ENCODE results near the gene GSTO1.
A peak's percentile ranks its signal among the peaks of the same experiment; 100 is the strongest.

The GSTO1 gene

GRCh38 chr10:104255311-104255981, 754 bp downstream of the GSTO1 start:
- peaks cover 30 to 40% of the 10 kb centered on the region in 2 experiments for H3K36me3 ChIP-seq (ENCODE audit: control insufficient read depth in 2 of 2, insufficient read depth in 1 of 2, low read length in 2 of 2)
- ChIA-PET CTCF (interaction anchor here (0.7 to 1.7 kb wide), 5 partner anchors 10 to 663 kb away, joined by 4 to 8 read pairs (median 4); no protein-coding TSS in a partner anchor), POLR2A (interaction anchor here (0.6 to 4.4 kb wide), 7 partner anchors 8 to 162 kb away, joined by 3 to 44 read pairs (median 9); partner anchors contain the start of genes CFAP43, CFAP58, GSTO2 and SFR1)
- H3K4me1 ChIP-seq (ENCODE audit: control insufficient read depth, insufficient read depth, low read length), result peaks cover 24% of the 10 kb centered on the region
- H3K4me3 ChIP-seq (ENCODE audit: low read depth, low read length), result peak overlapping the region; percentile 55
- H3K27ac ChIP-seq (ENCODE audit: extremely low read depth, low read depth, low read length), result peak overlapping the region; percentile 88
- no peaks in the 10 kb centered on the region for H3K9me3 ChIP-seq (ENCODE audit: control insufficient read depth, insufficient read depth, low read depth, low read length)
- TF ChIP-seq AEBP2 (tag by site-specific recombination; IDR thresholded peaks at IDR 0.05; ENCODE audit: borderline replicate concordance) (no peak), ZNF701 (tag by site-specific recombination; IDR thresholded peaks at IDR 0.05) (no peak), SP2 (tag by site-specific recombination; IDR thresholded peaks at IDR 0.05) (no peak), ZNF202 (tag by site-specific recombination; IDR thresholded peaks at IDR 0.05; ENCODE audit: borderline replicate concordance) (no peak), ZBTB21 (tag by site-specific recombination; IDR thresholded peaks at IDR 0.05) (no peak), ZXDB (tag by site-specific recombination; IDR thresholded peaks at IDR 0.05) (no peak), ZNF629 (tag by site-specific recombination; IDR thresholded peaks at IDR 0.05) (no peak), ZNF366 (tag by site-specific recombination; conservative IDR thresholded peaks at IDR 0.05) (0 out of 2 replicates have a peak, but pooled peaks have one; percentile 31), ZNF596 (tag by site-specific recombination; IDR thresholded peaks at IDR 0.05) (no peak), ZNF214 (tag by site-specific recombination; IDR thresholded peaks at IDR 0.05; ENCODE audit: borderline replicate concordance) (no peak), HOXD13 (CRISPR knock-in tag; IDR thresholded peaks at IDR 0.05; ENCODE audit: borderline replicate concordance) (no peak), PRDM1 (tag by site-specific recombination; IDR thresholded peaks at IDR 0.05) (0 out of 2 replicates have a peak, but pooled peaks have one; percentile 16), ZNF26 (tag by site-specific recombination; IDR thresholded peaks at IDR 0.05) (no peak), ZNF23 (tag by site-specific recombination; IDR thresholded peaks at IDR 0.05; ENCODE audit: borderline replicate concordance) (no peak)
- TF ChIP-seq, protein P1, sequence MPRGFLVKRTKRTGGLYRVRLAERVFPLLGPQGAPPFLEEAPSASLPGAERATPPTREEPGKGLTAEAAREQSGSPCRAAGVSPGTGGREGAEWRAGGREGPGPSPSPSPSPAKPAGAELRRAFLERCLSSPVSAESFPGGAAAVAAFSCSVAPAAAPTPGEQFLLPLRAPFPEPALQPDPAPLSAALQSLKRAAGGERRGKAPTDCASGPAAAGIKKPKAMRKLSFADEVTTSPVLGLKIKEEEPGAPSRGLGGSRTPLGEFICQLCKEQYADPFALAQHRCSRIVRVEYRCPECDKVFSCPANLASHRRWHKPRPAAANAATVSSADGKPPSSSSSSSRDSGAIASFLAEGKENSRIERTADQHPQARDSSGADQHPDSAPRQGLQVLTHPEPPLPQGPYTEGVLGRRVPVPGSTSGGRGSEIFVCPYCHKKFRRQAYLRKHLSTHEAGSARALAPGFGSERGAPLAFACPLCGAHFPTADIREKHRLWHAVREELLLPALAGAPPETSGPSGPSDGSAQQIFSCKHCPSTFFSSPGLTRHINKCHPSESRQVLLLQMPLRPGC (tag by site-specific recombination; IDR thresholded peaks at IDR 0.05), result no peak
- TF ChIP-seq, protein P2, sequence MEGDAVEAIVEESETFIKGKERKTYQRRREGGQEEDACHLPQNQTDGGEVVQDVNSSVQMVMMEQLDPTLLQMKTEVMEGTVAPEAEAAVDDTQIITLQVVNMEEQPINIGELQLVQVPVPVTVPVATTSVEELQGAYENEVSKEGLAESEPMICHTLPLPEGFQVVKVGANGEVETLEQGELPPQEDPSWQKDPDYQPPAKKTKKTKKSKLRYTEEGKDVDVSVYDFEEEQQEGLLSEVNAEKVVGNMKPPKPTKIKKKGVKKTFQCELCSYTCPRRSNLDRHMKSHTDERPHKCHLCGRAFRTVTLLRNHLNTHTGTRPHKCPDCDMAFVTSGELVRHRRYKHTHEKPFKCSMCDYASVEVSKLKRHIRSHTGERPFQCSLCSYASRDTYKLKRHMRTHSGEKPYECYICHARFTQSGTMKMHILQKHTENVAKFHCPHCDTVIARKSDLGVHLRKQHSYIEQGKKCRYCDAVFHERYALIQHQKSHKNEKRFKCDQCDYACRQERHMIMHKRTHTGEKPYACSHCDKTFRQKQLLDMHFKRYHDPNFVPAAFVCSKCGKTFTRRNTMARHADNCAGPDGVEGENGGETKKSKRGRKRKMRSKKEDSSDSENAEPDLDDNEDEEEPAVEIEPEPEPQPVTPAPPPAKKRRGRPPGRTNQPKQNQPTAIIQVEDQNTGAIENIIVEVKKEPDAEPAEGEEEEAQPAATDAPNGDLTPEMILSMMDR (tag by site-specific recombination; IDR thresholded peaks at IDR 0.05), result no peak
- TF ChIP-seq, protein P3, sequence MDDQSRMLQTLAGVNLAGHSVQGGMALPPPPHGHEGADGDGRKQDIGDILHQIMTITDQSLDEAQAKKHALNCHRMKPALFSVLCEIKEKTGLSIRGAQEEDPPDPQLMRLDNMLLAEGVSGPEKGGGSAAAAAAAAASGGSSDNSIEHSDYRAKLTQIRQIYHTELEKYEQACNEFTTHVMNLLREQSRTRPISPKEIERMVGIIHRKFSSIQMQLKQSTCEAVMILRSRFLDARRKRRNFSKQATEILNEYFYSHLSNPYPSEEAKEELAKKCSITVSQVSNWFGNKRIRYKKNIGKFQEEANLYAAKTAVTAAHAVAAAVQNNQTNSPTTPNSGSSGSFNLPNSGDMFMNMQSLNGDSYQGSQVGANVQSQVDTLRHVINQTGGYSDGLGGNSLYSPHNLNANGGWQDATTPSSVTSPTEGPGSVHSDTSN (CRISPR knock-in tag; IDR thresholded peaks at IDR 0.05), result no peak
- TF ChIP-seq, protein P4, sequence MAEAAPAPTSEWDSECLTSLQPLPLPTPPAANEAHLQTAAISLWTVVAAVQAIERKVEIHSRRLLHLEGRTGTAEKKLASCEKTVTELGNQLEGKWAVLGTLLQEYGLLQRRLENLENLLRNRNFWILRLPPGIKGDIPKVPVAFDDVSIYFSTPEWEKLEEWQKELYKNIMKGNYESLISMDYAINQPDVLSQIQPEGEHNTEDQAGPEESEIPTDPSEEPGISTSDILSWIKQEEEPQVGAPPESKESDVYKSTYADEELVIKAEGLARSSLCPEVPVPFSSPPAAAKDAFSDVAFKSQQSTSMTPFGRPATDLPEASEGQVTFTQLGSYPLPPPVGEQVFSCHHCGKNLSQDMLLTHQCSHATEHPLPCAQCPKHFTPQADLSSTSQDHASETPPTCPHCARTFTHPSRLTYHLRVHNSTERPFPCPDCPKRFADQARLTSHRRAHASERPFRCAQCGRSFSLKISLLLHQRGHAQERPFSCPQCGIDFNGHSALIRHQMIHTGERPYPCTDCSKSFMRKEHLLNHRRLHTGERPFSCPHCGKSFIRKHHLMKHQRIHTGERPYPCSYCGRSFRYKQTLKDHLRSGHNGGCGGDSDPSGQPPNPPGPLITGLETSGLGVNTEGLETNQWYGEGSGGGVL (tag by site-specific recombination; IDR thresholded peaks at IDR 0.05), result no peak
- TF ChIP-seq, protein P5, sequence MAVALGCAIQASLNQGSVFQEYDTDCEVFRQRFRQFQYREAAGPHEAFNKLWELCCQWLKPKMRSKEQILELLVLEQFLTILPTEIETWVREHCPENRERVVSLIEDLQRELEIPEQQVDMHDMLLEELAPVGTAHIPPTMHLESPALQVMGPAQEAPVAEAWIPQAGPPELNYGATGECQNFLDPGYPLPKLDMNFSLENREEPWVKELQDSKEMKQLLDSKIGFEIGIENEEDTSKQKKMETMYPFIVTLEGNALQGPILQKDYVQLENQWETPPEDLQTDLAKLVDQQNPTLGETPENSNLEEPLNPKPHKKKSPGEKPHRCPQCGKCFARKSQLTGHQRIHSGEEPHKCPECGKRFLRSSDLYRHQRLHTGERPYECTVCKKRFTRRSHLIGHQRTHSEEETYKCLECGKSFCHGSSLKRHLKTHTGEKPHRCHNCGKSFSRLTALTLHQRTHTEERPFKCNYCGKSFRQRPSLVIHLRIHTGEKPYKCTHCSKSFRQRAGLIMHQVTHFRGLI (tag by site-specific recombination; IDR thresholded peaks at IDR 0.05), result no peak
- TF ChIP-seq, protein P6, sequence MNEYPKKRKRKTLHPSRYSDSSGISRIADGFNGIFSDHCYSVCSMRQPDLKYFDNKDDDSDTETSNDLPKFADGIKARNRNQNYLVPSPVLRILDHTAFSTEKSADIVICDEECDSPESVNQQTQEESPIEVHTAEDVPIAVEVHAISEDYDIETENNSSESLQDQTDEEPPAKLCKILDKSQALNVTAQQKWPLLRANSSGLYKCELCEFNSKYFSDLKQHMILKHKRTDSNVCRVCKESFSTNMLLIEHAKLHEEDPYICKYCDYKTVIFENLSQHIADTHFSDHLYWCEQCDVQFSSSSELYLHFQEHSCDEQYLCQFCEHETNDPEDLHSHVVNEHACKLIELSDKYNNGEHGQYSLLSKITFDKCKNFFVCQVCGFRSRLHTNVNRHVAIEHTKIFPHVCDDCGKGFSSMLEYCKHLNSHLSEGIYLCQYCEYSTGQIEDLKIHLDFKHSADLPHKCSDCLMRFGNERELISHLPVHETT (tag by site-specific recombination; IDR thresholded peaks at IDR 0.05), result no peak
